Loucy (cell line): ENCODE measurements around the gene KCNMA1.

Source experiments
- CTCF ChIP-seq: fragments of 200-600 bp; sonication (generic); conservative IDR thresholded peaks from 2 replicates; pipeline ENCODE4 v1.5.1; 2014; ENCODE audit warnings: mild to moderate bottlenecking, antibody characterized with exemption, low read length
- EZH2phosphoT487 ChIP-seq: fragments of 200-600 bp; IDR thresholded peaks from 2 replicates; pipeline ENCODE4 v1.6.1; 2018; ENCODE audit warnings: antibody characterized with exemption, mild to moderate bottlenecking, moderate library complexity, borderline replicate concordance

DNA sequence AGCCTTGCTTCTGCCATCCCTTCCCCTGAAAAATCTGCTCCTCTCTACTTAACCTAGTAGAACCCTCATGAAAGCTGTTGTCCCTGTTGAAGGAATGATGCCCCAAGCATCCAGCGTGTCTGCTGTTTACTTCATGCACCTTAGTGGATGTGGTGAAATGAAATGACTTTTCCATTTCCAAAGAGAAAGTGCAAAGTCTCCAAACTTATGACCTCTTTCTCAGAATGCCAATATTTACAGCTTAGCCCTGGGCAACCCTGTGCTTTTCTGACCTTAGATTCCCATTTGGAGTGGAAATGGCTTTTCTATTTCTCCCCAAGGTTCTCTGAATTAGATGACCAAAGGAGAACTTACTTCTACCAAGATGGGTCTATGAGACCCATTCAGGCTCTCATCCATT, 256.9 kb downstream of the KCNMA1 start:
- TF ChIP-seq CTCF (no peak), EZH2phosphoT487 (no peak)
